HG03064 (cell line): ENCODE results near the gene TMEM120B.

Experiments
- ATAC-seq: cut with Tn5 transposase; IDR thresholded peaks from one replicate; pipeline ENCODE4 v1.9.1; 2021; ENCODE audit warnings: low read depth; ENCODE audit not compliant: unreplicated experiment

The TMEM120B gene

DNA sequence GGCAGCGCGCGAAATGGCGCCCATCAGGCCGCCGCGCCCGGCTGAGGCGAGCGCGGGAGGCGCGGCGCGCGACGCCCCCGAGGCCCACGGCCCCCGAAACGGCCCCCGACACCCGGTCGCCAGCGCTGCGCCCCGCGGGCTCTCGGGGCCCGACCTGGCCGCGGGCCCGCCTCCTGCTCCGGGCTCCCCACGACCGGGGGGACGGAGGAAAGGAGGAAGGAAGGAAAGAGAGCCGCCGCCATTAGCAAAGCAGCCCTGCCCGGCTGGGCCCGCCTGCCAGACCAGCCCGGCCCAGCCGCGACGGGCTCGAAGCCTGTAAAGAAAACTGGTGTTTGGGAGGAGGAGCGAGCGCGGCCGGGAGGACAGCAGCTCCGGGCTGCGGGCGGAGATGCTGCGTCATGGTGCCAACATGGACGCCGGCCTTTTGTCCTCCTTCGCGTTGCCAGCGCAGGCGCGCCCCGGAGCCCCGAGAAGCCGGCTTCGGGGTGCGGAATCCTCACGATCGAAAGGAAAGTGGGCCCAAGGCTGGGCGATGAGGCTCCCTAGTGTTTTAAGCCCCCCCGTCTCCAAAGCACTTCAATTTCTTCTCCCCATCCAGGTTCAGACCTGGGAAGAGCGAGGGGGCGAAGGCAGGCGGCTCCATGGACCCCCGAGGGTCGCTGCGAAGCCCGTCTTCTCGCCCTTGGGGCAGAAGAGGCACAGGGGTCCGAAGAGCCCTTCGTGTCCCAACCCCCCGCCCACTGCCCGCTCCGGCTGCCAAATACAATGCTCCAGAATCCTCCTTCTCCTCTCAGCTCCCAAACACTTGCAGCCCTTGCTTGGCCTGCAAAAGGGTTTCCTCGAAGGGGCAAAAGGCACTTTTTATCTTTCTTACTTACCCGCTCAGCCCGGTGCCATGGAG lies 88.4 kb downstream of the TMEM120B start:
- no peak for ATAC-seq

DNA sequence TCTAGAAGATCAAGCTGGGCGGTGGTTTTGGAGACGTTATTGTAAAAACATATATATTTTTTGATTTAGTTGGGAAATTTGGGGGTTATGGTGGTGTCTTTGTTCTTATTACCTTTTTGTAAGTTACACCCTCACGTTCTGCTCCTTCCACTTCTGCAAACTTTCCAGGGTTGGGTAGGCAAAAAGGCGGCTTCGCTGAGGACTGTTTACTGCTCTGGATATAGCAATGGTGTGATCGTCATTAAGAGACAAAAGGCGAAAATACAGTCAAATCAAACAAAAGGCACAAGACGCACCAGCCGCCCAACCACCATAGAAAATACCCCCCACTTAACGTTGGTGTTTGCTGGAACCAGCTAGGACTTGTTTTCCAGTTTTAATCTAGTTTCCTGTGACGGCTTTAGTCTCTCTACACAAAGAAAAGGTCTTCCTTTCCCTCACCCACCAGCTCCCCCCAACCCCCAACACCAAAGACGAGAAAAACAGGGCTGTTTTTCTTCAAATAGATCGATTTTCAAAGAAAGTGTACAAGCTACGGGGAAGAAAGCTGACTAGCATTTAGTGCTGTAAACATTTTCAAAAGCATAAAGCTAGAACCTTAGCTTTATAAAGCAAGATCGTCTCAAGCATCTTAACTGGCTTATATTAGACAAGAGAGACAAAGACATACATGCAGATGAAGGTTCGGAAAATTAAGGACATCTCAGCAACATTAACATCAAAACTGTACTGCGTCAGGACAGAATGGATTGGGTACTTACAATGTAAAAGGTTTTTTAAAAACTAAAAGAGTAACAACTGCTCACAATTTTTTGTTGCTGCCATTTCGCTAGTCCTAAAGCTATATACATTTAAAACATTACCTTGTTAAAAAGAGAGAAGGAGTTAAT lies 89.3 kb downstream of the TMEM120B start:
- no peak for ATAC-seq

DNA sequence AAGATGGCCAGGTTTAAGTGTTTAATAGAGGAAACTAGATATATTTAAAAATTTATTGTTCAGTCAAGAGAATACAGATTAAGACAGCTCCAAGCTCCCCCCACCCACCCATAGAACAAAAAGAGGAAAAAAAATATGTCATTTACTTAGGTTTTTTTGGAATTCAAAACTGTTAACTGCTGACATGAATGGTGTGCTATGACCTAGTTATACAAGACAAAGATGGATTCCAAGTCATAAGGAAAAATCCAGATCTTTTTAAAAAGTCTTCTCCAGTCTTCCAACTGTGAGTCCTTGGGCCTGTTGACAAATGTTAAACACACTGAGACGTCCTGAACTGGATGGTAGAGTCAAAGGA lies 89.9 kb downstream of the TMEM120B start:
- ATAC-seq, result no peak

DNA sequence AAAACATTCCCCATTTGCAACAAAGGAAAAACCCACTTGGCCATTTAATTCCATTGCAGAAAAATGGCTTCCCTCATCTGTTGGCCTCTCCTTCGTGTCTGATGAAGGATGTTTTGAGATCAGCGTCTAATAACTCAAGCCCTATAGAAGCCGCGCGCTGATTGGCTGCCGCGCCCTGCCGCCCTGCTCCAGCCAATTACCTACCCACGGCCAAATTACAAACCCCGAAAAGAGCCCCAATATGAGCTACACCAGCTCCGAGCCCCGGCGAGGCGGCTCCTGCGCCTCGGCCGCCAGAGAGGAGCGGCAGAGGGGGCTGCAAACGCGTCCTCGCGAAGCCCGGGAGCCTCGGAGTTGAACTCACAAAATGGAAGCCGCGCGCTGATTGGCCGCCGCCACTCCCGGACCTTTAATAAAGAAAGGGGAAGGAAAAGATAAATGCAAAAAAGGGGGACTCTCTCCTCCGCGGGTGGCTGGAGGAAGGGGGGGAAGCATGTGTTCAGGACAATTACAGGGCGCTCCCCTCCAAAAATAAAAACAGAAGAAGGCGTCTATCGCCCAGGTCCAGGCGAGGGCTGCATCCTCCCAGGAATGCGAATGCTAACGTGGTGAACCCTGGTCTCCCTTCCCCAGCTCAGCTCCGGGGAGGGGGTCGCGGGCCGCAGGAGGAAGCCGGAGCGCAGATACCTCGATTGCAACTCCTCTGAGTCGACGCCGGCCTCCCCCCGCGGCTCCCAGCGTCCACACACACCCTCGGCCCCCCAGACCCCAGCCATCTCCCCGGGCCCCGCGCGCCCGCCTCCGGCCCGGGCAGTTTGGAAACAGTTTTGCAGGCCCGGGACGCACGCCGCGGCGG lies 90.5 kb downstream of the TMEM120B start:
- peak; percentile 36 for ATAC-seq

DNA sequence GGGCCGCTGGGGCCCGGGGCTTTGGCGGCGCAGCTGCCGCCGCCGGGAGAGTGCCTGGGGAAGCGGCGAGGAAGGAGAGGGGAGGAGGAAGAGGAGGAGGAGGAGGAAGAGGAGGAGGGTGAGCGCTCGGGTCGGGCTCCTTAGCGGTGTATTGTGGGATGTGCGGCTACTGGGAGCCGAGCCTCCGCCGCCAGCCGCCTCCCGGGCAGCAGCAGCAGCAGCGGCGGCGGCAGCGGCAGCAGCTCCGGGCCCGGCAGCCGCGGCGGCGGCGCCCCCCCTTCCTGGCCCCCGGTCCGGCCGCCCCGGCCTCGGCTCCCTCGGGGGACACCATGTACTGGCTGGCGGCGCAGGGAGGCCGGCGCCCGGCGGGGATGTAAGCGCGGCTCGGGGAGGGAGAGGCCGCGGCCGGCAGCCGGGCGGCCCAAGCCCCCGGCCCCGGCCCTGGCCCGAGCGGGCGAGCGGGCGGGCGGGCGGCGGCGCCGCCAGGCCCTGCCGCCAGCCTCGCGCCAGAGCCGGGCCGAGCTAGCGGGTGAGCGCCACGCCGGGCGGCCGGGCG lies 91.4 kb downstream of the TMEM120B start, which contains the start of gene SETD1B:
Gene SETD1B, plus strand, starts transcription at position 149 of the 556 bp plus-strand sequence. CDS start 729 bp downstream, outside the sequence.
- no peak for ATAC-seq

DNA sequence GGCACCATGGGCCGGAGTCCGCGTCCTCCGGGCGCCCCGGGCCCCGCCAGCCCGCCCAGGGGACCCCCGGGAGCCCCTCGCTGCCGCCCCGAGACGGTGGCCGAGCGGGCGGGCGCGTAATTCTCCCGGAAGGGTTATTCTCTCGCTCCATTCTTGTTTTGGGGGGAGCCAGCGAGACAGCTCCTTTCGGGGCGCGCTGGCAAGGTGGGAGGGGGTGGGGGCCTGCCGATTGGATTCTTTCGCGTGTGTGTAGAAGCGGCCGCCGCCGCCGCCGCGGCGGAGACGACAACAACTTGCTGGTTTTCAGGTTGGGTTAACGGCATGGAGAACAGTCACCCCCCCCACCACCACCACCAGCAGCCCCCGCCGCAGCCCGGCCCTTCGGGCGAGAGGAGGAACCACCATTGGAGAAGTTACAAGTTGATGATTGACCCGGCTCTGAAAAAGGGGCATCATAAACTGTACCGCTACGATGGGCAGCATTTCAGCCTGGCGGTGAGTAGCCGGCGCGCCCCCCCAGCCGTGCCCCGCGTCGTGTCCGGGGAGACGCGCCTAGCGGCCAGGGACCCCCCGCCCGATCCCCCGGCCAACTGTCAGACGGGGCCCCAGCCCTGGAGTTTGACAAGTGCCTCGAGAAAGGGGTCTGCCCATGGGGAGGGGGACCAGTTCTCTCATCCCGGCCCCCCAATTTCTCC lies 92.0 kb downstream of the TMEM120B start:
- no peak for ATAC-seq

DNA sequence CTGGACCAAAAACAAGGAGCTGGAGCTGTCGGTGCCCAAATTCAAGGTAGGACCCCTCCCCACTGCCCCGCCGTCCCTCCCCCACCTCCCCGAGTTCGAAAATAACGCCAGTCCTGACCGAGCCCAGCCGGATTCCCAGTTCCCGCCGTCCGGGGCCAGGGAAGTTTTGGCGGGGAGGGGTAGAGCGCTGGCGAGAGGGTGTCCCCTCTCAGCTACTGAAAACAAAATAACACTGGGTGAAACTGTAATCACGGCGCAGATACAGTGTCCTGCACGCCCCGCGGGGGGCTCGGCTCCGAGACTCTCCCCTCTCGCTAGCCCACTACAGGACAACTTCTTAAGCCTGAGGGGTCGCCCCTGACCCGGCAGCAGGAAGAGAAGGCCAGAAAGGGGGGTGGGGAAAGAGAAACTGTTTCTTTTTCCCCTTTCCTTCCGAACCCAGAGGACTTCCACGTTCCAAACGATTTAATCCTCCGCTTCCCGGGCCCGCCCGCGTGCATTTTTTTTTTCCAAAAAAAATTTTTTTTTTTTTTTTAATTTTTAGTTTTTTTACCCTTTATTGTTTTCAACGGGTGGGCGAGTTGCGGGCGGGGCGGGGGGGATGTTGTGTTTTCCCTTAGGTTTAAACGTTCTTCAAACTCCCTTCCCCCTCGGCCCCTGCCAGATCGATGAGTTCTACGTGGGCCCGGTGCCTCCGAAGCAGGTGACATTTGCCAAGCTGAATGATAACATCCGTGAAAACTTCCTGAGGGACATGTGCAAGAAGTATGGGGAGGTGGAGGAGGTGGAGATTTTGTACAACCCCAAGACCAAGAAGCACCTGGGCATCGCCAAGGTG lies 92.8 kb downstream of the TMEM120B start:
- ATAC-seq, result no peak

DNA sequence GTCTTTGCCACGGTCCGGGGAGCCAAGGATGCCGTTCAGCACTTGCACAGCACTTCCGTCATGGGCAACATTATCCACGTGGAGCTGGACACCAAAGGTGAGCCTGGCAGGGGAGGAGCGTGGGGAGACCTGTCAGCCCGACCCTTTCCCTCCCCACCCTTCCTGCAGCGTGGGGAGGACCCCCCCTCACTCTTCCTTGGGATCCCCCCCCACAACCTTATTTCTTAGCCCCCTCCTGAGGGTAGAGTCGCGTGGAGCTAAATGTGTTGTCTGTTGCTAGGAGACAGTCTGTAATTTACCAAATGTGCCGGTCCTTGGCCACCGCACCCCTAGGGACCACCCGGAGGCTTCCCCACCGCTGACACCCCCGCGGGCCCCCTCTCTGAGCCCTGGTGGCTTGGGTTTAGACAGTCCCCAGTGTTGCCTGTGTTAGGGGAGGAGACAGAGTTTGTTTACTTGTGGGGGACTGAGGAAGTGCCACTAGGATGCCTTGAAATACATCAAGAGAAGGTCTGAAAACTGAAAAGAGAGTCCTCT lies 93.5 kb downstream of the TMEM120B start:
- ATAC-seq, result no peak

DNA sequence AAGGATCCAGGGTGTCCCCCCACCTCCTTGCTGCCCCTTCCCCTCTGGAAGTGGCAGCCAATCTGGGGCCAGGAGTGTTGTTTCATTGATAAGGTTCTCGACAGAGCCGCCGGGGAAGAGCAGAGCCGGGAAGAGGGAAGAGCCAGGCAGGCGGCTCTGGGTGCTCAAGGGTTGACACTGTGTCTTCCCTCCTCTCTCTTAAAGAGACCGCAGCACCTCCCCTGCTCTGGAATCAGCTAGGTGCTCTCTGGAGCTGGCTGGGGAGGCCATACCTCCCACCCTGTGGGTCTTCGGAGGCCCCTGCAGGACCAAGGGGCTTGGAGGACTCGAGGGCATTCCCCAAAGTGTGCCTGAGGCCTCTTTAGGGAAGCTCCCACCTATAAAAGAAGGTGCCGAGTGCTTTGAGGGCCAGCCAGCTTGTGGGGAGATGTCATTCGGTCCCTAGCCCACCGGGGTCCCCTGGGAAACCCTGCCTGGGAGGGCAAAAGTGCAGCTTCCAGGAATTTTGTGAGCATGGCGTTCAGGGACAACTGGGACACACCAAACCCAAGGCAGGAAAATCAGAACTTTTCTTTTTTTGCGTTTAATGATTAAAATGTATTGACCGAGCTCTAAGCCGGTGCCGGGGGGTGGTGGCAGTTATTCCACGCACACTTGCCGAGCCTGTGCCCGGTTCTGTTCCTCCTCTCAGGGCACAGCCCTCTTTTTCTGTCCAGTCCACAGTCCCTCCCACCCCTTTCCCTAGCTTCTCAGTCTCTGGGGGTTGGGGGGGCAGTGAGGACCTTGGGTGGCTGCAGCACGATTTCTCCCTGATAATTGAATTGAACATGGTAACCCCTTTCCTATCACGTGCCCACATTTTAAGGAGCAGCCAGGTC lies 94.2 kb downstream of the TMEM120B start:
- ATAC-seq, result no peak

DNA sequence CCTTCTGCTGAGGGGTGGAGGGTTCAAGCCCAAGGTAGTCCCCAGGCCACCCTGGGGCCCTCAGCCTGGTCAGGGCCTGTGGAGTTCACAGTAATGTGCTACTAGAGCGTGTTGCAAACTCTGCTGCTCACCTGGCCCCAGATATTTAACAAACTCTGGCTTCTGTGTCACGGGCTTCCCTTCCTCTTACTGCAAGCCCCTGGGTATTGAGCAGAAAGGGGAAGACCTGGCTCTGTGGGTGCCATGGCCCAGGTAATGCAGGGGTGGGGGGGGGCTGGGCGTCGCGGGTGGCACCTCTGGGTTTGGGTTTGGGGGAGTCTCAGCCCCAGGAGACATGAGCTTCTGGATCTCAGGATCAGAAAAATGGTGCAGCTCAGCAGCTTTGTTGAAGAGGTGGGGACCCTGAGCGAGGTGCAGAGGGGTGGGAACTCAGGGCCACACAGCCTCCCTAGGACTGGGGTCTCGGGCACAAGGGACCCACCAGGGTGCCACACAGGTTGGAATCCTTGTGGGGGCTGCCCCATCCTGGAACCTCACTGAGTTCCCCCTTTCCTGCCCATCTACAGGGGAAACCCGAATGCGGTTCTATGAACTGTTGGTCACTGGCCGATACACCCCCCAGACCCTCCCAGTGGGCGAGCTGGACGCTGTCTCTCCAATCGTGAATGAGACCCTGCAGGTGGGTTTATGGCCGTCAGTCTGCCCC lies 95.2 kb downstream of the TMEM120B start:
- no peak for ATAC-seq

DNA sequence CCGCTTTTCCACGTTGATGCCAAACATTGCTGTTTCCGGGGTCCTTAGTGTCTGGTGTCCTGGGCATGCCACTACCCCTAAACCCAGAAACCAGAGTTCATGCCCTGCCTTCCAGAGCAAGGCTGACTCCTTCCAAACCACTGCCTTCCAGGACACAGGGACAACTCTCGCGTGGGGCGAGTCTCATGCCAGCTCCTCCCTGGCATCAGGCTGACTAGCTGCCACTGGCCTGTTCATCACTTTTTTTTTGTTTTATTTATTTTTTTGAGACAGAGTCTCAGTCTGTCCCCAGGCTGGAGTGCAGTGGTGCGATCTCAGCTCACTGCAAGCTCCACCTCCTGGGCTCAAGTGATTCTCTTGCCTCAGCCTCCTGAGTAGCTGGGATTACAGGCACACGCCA lies 96.1 kb downstream of the TMEM120B start:
- ATAC-seq, result no peak

DNA sequence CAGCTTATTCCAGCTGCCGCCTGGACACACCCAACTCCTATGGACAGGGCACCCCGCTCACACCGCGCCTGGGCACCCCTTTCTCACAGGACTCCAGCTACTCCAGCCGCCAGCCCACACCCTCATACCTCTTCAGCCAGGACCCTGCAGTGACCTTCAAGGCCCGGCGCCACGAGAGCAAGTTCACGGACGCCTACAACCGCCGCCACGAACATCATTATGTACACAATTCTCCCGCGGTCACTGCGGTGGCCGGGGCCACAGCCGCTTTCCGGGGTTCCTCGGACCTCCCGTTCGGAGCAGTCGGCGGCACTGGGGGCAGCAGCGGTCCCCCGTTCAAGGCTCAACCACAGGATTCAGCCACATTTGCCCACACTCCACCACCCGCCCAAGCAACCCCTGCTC lies 97.2 kb downstream of the TMEM120B start:
- no peak for ATAC-seq

DNA sequence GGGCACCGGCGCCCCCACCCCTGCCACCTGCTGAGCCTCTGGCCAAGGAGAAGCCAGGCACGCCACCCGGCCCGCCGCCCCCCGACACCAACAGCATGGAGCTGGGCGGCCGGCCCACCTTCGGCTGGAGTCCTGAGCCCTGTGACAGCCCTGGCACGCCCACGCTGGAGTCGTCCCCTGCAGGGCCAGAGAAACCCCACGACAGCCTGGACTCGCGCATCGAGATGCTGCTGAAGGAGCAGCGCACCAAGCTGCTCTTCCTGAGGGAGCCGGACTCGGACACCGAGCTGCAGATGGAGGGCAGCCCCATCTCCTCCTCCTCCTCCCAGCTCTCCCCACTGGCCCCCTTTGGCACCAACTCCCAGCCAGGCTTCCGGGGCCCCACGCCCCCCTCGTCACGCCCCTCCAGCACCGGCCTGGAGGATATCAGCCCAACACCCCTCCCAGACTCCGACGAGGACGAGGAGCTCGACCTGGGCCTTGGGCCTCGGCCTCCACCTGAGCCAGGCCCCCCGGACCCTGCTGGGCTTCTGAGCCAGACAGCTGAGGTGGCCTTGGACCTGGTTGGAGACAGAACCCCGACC lies 97.8 kb downstream of the TMEM120B start:
- no peak for ATAC-seq

DNA sequence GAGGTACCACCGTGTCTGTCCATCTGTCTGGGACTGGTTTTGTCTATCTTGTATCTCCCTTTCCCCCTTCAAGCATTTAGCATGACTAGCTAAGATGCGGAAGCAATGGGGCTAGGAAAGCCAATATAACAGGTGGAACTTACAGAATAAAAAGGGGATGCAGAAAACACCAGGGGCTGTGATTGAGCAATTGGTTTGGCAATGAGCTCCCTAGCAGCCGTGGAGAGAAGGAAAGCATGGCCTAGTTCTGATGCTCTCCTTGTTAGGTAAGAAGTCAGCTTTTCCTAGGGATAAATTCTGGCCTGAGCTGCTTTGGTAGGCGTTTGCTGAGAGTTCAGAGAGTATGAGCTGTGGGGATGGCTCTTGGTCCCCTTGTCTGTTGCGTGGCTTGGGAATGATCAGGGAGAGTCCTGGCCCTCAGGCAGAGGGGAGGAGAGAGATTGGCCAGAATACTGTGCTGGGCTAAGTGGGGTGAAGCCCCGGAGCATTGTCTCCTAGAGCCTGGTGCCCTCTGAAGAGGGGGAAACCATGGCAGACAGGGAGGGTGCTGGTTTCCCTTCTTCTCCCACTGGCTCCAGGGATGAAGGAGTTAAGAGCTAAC lies 98.4 kb downstream of the TMEM120B start:
- ATAC-seq, result no peak

DNA sequence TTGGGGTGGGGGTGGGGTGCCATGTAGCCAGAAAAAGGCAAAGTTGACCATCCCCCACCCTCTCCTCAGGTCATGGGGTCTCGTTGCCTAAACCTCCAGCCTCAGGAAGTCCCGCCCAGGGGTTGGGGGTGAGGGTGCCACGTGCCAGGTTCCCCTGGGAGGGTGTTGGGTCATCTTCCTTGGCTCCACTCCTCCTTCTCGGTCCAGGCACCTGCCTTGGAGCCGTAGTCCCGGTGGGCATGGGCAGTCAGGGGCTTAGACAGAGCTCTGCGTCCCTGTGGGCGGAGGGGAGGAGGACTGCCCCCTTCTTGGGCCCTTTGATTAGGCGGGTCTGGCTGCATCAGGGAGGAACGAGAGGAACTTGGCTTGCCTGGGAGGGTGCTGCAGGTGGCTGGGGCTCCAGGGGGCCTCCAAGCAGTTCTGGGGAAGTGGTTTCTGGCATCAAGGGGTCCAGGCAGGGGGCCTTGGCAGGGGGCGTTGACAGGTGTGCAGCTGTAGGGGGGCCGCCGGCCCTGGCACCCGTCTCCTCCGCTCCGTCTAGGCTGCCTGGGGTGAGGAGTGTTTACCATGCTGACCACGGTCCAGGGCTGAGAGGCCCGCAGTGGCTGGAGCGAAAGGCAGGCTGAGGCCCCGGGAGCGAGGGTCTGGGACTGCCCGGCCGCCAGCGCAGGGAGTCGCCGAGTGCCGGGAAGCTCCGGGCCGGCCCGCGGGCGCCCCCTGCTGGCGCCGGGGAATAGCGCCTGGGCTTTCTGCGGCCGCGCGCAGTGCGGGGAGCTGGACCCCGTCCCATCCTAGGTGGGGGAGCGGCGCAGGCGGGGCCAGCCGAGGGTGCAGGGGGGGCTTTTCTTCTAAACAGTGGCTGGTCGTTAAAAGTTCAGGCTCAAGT lies 99.1 kb downstream of the TMEM120B start:
- ATAC-seq, result no peak
